Spleen (tissue), 7 donors: Measurements from ENCODE around the gene GNS.

Experiments used
- POLR2A ChIP-seq, 3 donors: fragments of 450-650 bp; IDR thresholded peaks; one replicate each; pipeline ENCODE4 v1.5.1; 2017; ENCODE audit warnings: antibody characterized with exemption in 3 of 3, mild to moderate bottlenecking in 1 of 3
- TF ChIP-seq, protein P1 (sequence below), 11 experiments: fragments of 200-600 bp in 7 of 11; fragments of 450-650 bp in 4 of 11; sonication (generic) in 4 of 11; IDR thresholded peaks in 8 of 11; conservative IDR thresholded peaks in 3 of 11; 1 replicate in 7 of 11; 2 replicates in 4 of 11; pipeline versions ENCODE4 v1.4.0 to v1.8.0; 2016 to 2021; ENCODE audit warnings: antibody characterized with exemption in 11 of 11, inconsistent platforms in 4 of 11, mild to moderate bottlenecking in 1 of 11
- donor health status: DM: no; HTN: no; CAD: no; lungs with moderate emphysema.
- donor health status: DM: no; HTN: no; CAD: no.
- donor health status: DM: no; HTN: no; CAD: no.

DNA sequence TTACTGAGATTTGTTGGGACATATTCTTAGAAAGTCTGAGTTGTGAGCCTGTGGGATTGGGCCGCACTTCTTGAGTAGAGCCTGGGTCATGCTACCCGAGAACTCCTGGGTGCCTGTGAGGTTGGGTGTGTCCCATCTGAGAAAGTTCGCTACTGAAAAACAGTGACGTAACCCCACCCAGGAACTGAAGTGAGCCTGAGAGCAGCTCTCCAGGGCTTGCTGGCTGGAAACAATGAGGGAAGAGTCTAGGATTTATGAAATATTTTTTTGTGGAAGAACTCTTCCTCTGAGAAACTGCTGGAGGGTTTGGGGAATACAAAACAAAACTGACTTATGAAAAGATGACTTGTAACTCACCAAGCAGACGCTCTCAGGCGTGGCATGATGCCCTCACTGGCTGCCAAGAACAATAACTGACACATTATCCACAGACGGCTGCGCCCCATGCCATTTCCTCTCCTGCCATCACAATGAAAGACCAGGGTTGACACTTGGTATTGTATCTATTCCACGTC, 79.7 kb downstream of the GNS start:
- TF ChIP-seq, protein P1, sequence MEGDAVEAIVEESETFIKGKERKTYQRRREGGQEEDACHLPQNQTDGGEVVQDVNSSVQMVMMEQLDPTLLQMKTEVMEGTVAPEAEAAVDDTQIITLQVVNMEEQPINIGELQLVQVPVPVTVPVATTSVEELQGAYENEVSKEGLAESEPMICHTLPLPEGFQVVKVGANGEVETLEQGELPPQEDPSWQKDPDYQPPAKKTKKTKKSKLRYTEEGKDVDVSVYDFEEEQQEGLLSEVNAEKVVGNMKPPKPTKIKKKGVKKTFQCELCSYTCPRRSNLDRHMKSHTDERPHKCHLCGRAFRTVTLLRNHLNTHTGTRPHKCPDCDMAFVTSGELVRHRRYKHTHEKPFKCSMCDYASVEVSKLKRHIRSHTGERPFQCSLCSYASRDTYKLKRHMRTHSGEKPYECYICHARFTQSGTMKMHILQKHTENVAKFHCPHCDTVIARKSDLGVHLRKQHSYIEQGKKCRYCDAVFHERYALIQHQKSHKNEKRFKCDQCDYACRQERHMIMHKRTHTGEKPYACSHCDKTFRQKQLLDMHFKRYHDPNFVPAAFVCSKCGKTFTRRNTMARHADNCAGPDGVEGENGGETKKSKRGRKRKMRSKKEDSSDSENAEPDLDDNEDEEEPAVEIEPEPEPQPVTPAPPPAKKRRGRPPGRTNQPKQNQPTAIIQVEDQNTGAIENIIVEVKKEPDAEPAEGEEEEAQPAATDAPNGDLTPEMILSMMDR (IDR thresholded peaks at IDR 0.05 in 8 of 11, conservative IDR thresholded peaks at IDR 0.05 in 3 of 11): no peak
- no peak for TF ChIP-seq POLR2A (IDR thresholded peaks at IDR 0.05)
